Natural killer cell treated with Interleukin-12 subunit alpha and Interleukin-12 subunit beta and Interleukin-15 and Interleukin-18, amount 100 ng/mL, for 72 hours (primary cell): ENCODE measurements around the gene LRRC61. TPM values are rescaled to one million over a fixed set of nuclear protein-coding genes. Genes with fewer than 3 reads are reported as not detected.
A peak's percentile ranks its signal among the peaks of the same experiment; 100 is the strongest.

Experiments used
- ATAC-seq, 2 donors: fragments of 150-1000 bp; cut with Tn5 transposase in 1 of 2; sonication (Bioruptor Pico), chemical (Tn5 transposase) in 1 of 2; 2 replicates each; pipeline ENCODE4 v1.10.0; 2021
- DNase-seq: peaks from one replicate; pipeline ENCODE4 v3.0.0; 2022; ENCODE audit warnings: low spot score
- H3K27ac Mint-ChIP-seq, 2 donors: 1 replicate in 1 of 2; 2 replicates in 1 of 2; pipeline ENCODE4 v1.8.0; 2022; ENCODE audit warnings: mixed read lengths in 2 of 2, mild to moderate bottlenecking in 1 of 2, moderate library complexity in 1 of 2
- H3K27me3 Mint-ChIP-seq, 2 donors: 1 replicate in 1 of 2; 2 replicates in 1 of 2; pipeline ENCODE4 v1.8.0; 2022; ENCODE audit warnings: mixed read lengths in 2 of 2
- H3K36me3 Mint-ChIP-seq: one replicate; pipeline ENCODE4 v1.8.0; 2022; ENCODE audit warnings: mixed read lengths
- H3K4me1 Mint-ChIP-seq, 2 donors: 1 replicate in 1 of 2; 2 replicates in 1 of 2; pipeline ENCODE4 v1.8.0; 2022; ENCODE audit warnings: low read depth in 2 of 2, mixed read lengths in 2 of 2, mild to moderate bottlenecking in 1 of 2
- H3K4me3 Mint-ChIP-seq: one replicate; pipeline ENCODE4 v1.8.0; 2022; ENCODE audit warnings: mixed read lengths
- H3K9me3 Mint-ChIP-seq: 2 replicates; pipeline ENCODE4 v1.8.0; 2022; ENCODE audit warnings: mixed read lengths
- total RNA-seq, 2 donors: library from RNA; stranded (reverse); gene quantifications; one replicate each; pipeline ENCODE4 v1.2.3, GENCODE V29; 2022

Gene LRRC61
- total RNA-seq, 2 donors from 2014 or later, result 16.1 to 27.1 TPM

GRCh38 chr7:150369748-150370501, 46.8 kb downstream of the LRRC61 start:
- H3K27ac Mint-ChIP-seq, result peak overlapping the region; percentile 89 to 90
- DNase-seq (no peak), ATAC-seq (no peak)
- no peaks in the 10 kb centered on the region for H3K36me3 Mint-ChIP-seq
- H3K4me1 Mint-ChIP-seq, result peaks cover 9 to 21% of the 10 kb centered on the region in 2 donors
- peak overlapping the region; percentile 93 for H3K4me3 Mint-ChIP-seq
- no peaks in the 10 kb centered on the region for H3K9me3 Mint-ChIP-seq
- H3K27me3 Mint-ChIP-seq, result no peaks in the 10 kb centered on the region

- no peaks in the 10 kb centered on the region for H3K36me3 Mint-ChIP-seq
- ATAC-seq (no peak), DNase-seq (no peak)
- H3K4me3 Mint-ChIP-seq, result peak overlapping the region; percentile 38
- no peaks in the 10 kb centered on the region for H3K27me3 Mint-ChIP-seq
- no peaks in the 10 kb centered on the region for H3K9me3 Mint-ChIP-seq
- H3K27ac Mint-ChIP-seq, result no peak overlapping the region
- H3K4me1 Mint-ChIP-seq, result peaks cover 9 to 21% of the 10 kb centered on the region in 2 donors
Measured at GRCh38 chr7:150370612-150371071, 47.5 kb downstream of the LRRC61 start.

DNA sequence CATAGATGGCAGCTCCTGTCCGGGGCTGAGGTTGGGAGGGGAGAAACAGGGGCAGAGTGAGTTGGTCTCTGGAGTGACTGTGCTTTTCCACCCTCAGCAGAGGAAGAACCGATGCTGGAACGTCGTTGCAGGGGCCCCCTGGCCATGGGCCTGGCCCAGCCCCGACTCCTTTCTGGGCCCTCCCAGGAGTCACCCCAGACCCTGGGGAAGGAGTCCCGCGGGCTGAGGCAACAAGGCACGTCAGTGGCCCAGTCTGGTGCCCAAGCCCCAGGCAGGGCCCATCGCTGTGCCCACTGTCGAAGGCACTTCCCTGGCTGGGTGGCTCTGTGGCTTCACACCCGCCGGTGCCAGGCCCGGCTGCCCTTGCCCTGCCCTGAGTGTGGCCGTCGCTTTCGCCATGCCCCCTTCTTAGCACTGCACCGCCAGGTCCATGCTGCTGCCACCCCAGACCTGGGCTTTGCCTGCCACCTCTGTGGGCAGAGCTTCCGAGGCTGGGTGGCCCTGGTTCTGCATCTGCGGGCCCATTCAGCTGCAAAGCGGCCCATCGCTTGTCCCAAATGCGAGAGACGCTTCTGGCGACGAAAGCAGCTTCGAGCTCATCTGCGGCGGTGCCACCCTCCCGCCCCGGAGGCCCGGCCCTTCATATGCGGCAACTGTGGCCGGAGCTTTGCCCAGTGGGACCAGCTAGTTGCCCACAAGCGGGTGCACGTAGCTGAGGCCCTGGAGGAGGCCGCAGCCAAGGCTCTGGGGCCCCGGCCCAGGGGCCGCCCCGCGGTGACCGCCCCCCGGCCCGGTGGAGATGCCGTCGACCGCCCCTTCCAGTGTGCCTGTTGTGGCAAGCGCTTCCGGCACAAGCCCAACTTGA, 48.2 kb downstream of the LRRC61 start:
- ATAC-seq (no peak), DNase-seq (peak; percentile 5)
- Mint-ChIP-seq H3K27ac (no peak overlapping the region), H3K4me1 (peaks cover 14 to 26% of the 10 kb centered on the region in 2 donors), H3K36me3 (no peaks in the 10 kb centered on the region), H3K27me3 (no peaks in the 10 kb centered on the region), H3K4me3 (no peak overlapping the region), H3K9me3 (no peaks in the 10 kb centered on the region)

- H3K4me1 Mint-ChIP-seq, result peaks cover 14 to 29% of the 10 kb centered on the region in 2 donors
- DNase-seq, result no peak
Measured at GRCh38 chr7:150371996-150372270, 48.8 kb downstream of the LRRC61 start.

DNA sequence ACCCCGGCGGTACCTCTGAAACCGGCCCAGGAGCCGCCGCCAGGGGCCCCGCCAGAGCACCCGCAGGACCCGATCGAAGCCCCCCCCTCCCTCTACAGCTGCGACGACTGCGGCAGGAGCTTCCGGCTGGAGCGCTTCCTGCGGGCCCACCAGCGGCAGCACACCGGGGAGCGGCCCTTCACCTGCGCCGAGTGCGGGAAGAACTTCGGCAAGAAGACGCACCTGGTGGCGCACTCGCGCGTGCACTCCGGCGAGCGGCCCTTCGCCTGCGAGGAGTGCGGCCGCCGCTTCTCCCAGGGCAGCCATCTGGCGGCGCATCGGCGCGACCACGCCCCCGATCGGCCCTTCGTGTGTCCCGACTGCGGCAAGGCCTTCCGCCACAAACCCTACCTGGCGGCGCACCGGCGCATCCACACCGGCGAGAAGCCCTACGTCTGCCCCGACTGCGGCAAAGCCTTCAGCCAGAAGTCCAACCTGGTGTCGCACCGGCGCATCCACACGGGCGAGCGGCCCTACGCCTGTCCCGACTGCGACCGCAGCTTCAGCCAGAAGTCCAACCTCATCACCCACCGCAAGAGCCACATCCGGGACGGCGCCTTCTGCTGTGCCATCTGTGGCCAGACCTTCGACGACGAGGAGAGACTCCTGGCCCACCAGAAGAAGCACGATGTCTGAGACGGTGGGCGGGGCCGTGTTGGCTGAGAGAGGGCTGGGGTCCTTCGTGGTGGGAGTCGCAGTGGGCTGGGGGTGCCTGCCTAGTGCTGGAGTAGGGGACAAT, 49.3 kb downstream of the LRRC61 start:
- Mint-ChIP-seq H3K36me3 (no peaks in the 10 kb centered on the region), H3K4me1 (peaks cover 16 to 30% of the 10 kb centered on the region in 2 donors), H3K4me3 (no peak overlapping the region), H3K9me3 (no peaks in the 10 kb centered on the region), H3K27ac (no peak overlapping the region), H3K27me3 (no peaks in the 10 kb centered on the region)
- DNase-seq (no peak), ATAC-seq (no peak)

More at GRCh38 chr7:150371996-150372270, 48.8 kb downstream of the LRRC61 start:
- no peak overlapping the region for H3K27ac Mint-ChIP-seq
- no peaks in the 10 kb centered on the region for H3K36me3 Mint-ChIP-seq
- H3K4me3 Mint-ChIP-seq, result no peak overlapping the region
- no peak for ATAC-seq
- no peaks in the 10 kb centered on the region for H3K27me3 Mint-ChIP-seq
- H3K9me3 Mint-ChIP-seq, result no peaks in the 10 kb centered on the region

GRCh38 chr7:150373049-150373801, 50.1 kb downstream of the LRRC61 start:
- Mint-ChIP-seq H3K4me3 (no peak overlapping the region), H3K27ac (peak overlapping the region in 1 of 2 donors; percentile 79), H3K36me3 (no peaks in the 10 kb centered on the region), H3K9me3 (no peaks in the 10 kb centered on the region), H3K4me1 (peaks cover 20 to 35% of the 10 kb centered on the region in 2 donors), H3K27me3 (no peaks in the 10 kb centered on the region)
- DNase-seq (no peak), ATAC-seq (no peak)

- peak; percentile 56 for DNase-seq
- H3K27me3 Mint-ChIP-seq, result no peaks in the 10 kb centered on the region
- no peaks in the 10 kb centered on the region for H3K36me3 Mint-ChIP-seq
- ATAC-seq, result no peak
- H3K9me3 Mint-ChIP-seq, result no peaks in the 10 kb centered on the region
- peaks cover 19 to 36% of the 10 kb centered on the region in 2 donors for H3K4me1 Mint-ChIP-seq
- H3K4me3 Mint-ChIP-seq, result no peak overlapping the region
- H3K27ac Mint-ChIP-seq, result peak overlapping the region in 1 of 2 donors; percentile 79
Measured at GRCh38 chr7:150374026-150374425, 50.9 kb downstream of the LRRC61 start.

- Mint-ChIP-seq H3K27me3 (no peaks in the 10 kb centered on the region), H3K27ac (peak overlapping the region in 1 of 2 donors; percentile 79), H3K9me3 (no peaks in the 10 kb centered on the region), H3K4me1 (peaks cover 15 to 33% of the 10 kb centered on the region in 2 donors), H3K36me3 (no peaks in the 10 kb centered on the region), H3K4me3 (no peak overlapping the region)
- ATAC-seq, result no peak
- peak; percentile 18 for DNase-seq
Measured at GRCh38 chr7:150374472-150374871, 51.3 kb downstream of the LRRC61 start.

DNA sequence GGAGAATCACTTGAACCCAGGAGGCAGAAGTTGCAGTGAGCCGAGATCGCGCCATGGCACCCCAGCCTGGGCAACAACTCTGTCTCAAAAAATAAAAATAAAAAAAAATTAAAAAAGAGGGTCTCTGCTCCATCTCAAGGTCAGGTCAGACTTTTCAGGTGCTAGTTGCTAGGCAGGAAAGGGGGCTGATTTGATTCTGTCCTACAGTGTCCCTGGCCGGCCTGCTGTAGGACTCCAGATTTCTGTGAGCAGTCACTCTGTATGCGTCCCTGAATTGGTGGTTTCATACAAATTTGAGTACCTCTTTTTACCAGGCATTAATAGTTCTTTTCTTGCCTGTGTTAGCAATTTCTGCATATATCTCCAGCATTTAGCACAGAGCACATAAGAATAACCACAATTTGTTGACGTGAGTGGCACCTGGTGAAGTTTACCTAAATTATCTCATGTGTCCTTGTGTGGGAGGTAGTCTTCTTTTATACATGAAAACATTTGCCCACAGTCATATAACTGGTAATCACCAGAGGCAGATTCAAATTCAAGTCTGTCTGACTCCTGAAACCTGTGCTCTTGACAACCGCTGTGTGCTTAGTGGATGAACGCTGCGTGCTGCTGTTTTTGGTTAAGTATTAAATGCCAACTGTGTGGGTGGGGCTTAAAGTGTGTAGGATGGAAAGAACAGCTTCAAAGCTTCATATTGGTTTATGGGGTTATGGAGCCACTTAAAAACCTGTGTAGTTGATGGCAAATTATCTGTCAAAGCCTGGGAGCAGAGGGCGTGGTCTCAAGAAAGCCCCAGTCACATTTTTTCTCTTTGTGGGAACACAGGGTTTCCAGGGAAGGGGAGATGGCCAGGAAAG, 52.7 kb downstream of the LRRC61 start:
- Mint-ChIP-seq H3K27me3 (no peaks in the 10 kb centered on the region), H3K4me1 (peaks cover 26 to 33% of the 10 kb centered on the region in 2 donors), H3K27ac (peak overlapping the region; percentile 21 to 33), H3K9me3 (no peaks in the 10 kb centered on the region), H3K36me3 (no peaks in the 10 kb centered on the region), H3K4me3 (peak overlapping the region; percentile 15)
- DNase-seq (no peak), ATAC-seq (no peak)

DNA sequence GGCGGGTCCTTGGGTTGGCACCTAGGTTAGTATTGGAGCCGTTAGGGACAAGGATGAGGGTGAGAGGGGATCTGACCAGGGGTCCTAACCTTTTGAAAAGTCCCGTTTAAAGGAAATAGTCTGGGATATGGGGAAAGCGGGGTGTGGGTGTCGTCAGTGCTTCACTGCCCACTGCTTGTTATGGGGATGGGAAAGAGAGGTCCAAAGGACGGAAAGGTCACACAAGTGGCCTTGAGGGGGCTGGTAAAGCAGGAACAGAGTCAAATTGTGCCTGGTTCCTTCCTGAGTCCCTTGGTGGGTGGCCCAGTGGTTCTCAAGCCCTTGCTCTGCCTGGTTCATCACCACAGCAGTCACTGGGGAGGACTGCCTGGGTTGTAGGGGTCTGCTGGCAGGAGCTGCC, 53.4 kb downstream of the LRRC61 start:
- Mint-ChIP-seq H3K27me3 (no peaks in the 10 kb centered on the region), H3K9me3 (no peaks in the 10 kb centered on the region), H3K4me3 (no peak overlapping the region), H3K4me1 (peaks cover 26 to 32% of the 10 kb centered on the region in 2 donors), H3K27ac (peak overlapping the region; percentile 21 to 33), H3K36me3 (no peaks in the 10 kb centered on the region)
- no peak for ATAC-seq
- peak; percentile 38 for DNase-seq

DNA sequence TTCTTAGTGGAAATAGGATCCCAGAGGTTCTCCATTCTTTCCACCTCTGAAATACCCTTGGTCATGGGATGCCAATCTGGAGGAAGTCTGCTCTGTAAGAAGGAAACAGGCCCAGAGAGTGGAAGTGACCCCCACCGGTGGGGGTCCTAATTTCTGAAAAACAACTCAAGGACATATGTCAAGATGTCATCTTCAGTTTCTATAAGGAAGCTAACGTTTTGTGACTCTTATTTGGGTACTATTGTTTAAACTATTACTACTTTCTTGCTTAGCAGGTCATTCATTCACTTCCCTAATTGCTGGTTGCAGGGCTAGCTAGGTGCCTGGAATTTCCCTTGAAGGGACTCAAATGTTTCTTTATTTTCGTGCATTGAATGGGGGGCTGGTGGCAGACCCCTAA, 54.0 kb downstream of the LRRC61 start:
- peaks cover 26 to 32% of the 10 kb centered on the region in 2 donors for H3K4me1 Mint-ChIP-seq
- no peaks in the 10 kb centered on the region for H3K36me3 Mint-ChIP-seq
- peak overlapping the region in 1 of 2 donors; percentile 76 for H3K27ac Mint-ChIP-seq
- DNase-seq, result no peak
- no peaks in the 10 kb centered on the region for H3K9me3 Mint-ChIP-seq
- H3K27me3 Mint-ChIP-seq, result no peaks in the 10 kb centered on the region
- peak overlapping the region; percentile 94 for H3K4me3 Mint-ChIP-seq
- ATAC-seq, result no peak

DNA sequence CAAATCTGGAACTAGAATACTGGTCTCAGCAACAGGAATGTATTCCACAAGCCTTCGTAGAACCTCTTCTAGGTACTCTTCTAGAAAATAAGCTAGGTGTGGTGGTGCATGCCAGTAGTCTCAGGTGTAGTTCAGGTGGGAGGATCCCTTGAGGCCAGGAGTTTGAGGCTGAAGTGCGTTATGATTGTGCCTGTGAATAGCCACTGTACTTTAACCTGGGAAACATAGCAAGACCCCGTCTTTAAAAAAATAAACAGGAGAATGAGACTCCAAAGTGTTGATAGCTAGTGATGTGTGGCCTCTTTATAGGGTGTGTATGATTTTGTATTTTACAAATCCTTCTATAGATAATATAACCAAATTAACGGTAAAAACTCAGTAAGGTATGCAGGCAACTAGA, 54.5 kb downstream of the LRRC61 start:
- Mint-ChIP-seq H3K9me3 (no peaks in the 10 kb centered on the region), H3K4me3 (peak overlapping the region; percentile 94), H3K27me3 (no peaks in the 10 kb centered on the region), H3K27ac (peak overlapping the region; percentile 76 to 87), H3K36me3 (no peaks in the 10 kb centered on the region), H3K4me1 (peaks cover 26 to 32% of the 10 kb centered on the region in 2 donors)
- DNase-seq (no peak), ATAC-seq (no peak)
